CD14-positive monocyte (primary cell): ENCODE results near the gene GNB3. TPM values are rescaled to one million over a fixed set of nuclear protein-coding genes. Genes with fewer than 3 reads are reported as not detected.
"Not testable (repeated sequence)": the region's sequence is repeated elsewhere in the genome, so short reads cannot be mapped to it uniquely, and the experiment has no call there.

Source experiments
- DNase-seq, 3 donors: peaks; one replicate each; pipeline ENCODE4 v3.0.0-alpha.2; 2011 to 2022
- H2AFZ ChIP-seq: 2 replicates; pipeline ENCODE4 v1.6.0; 2012; ENCODE audit warnings: mild to moderate bottlenecking, low read depth, low read length, inconsistent platforms; ENCODE audit not compliant: insufficient read depth, poor library complexity, severe bottlenecking
- H3K27ac ChIP-seq, 2 donors: 1 replicate in 1 of 2; 2 replicates in 1 of 2; pipeline ENCODE4 v1.5.1; 2012 to 2013; ENCODE audit warnings: low read length in 2 of 2, control low read depth in 1 of 2, inconsistent platforms in 1 of 2, low read depth in 1 of 2, mild to moderate bottlenecking in 1 of 2
- H3K27me3 ChIP-seq, 2 donors: one replicate each; pipeline versions ENCODE4 v1.6.0 to v1.6.1; 2011 to 2013; ENCODE audit warnings: low read length in 2 of 2; ENCODE audit not compliant: control insufficient read depth in 2 of 2, insufficient read depth in 2 of 2
- H3K36me3 ChIP-seq, 2 donors: replicated peaks in 1 of 2; 1 replicate in 1 of 2; 2 replicates in 1 of 2; pipeline versions ENCODE4 v1.5.1 to v1.6.1; 2012 to 2013; ENCODE audit warnings: low read length in 2 of 2, control low read depth in 1 of 2, inconsistent platforms in 1 of 2, mild to moderate bottlenecking in 1 of 2; ENCODE audit not compliant: insufficient read depth in 2 of 2, control insufficient read depth in 1 of 2
- H3K4me1 ChIP-seq, 2 donors: 1 replicate in 1 of 2; 2 replicates in 1 of 2; pipeline versions ENCODE4 v1.5.1 to v1.6.1; 2012 to 2013; ENCODE audit warnings: low read length in 2 of 2, control low read depth in 1 of 2, inconsistent platforms in 1 of 2, mild to moderate bottlenecking in 1 of 2, moderate library complexity in 1 of 2; ENCODE audit not compliant: insufficient read depth in 2 of 2, control insufficient read depth in 1 of 2
- H3K4me2 ChIP-seq: replicated peaks from 2 replicates; pipeline ENCODE3; 2012; ENCODE audit warnings: low read length, moderate library complexity, mild to moderate bottlenecking; ENCODE audit not compliant: poor library complexity, severe bottlenecking; ENCODE audit errors: extremely low read depth
- H3K4me3 ChIP-seq, 3 experiments: fragments of 200-600 bp in 1 of 3; sonication (generic) in 1 of 3; replicated peaks in 1 of 3; 1 replicate in 2 of 3; 2 replicates in 1 of 3; pipeline ENCODE4 v1.5.1; 2011 to 2013; ENCODE audit warnings: low read length in 3 of 3, mild to moderate bottlenecking in 3 of 3, control low read depth in 2 of 3, low read depth in 2 of 3, inconsistent platforms in 1 of 3, moderate library complexity in 1 of 3
- H3K79me2 ChIP-seq: 2 replicates; pipeline ENCODE4 v1.6.0; 2012; ENCODE audit warnings: mild to moderate bottlenecking, control low read depth, inconsistent platforms, low read length, moderate library complexity; ENCODE audit not compliant: insufficient read depth
- H3K9ac ChIP-seq: 2 replicates; pipeline ENCODE4 v1.6.0; 2017; ENCODE audit warnings: low read length, mild to moderate bottlenecking; ENCODE audit not compliant: insufficient read depth, poor library complexity, severe bottlenecking
- H3K9me3 ChIP-seq, 2 donors: replicated peaks in 1 of 2; 1 replicate in 1 of 2; 2 replicates in 1 of 2; pipeline versions ENCODE4 v1.5.1 to v1.6.1; 2012 to 2013; ENCODE audit warnings: low read length in 2 of 2, control low read depth in 1 of 2; ENCODE audit not compliant: control insufficient read depth in 1 of 2, insufficient read depth in 1 of 2
- H4K20me1 ChIP-seq: 2 replicates; pipeline ENCODE4 v1.6.0; 2012; ENCODE audit warnings: mild to moderate bottlenecking, low read length, control low read depth, moderate library complexity; ENCODE audit not compliant: insufficient read depth
- H3K27ac Mint-ChIP-seq, 7 donors: one replicate each; pipeline ENCODE4 v1.8.0; 2020; ENCODE audit warnings: mild to moderate bottlenecking in 7 of 7, mixed read lengths in 7 of 7, moderate library complexity in 6 of 7, inconsistent platforms in 2 of 7
- H3K27me3 Mint-ChIP-seq, 3 donors: one replicate each; pipeline ENCODE4 v1.8.0; 2021 to 2022; ENCODE audit warnings: low read depth in 3 of 3, mild to moderate bottlenecking in 3 of 3, mixed read lengths in 3 of 3, moderate library complexity in 3 of 3, inconsistent platforms in 1 of 3
- H3K36me3 Mint-ChIP-seq, 2 donors: one replicate each; pipeline ENCODE4 v1.8.0; 2020; ENCODE audit warnings: mixed read lengths in 2 of 2, inconsistent platforms in 1 of 2, mild to moderate bottlenecking in 1 of 2
- H3K4me1 Mint-ChIP-seq: one replicate; pipeline ENCODE4 v1.8.0; 2020; ENCODE audit warnings: mild to moderate bottlenecking, mixed read lengths
- H3K4me3 Mint-ChIP-seq, 2 donors: one replicate each; pipeline ENCODE4 v1.8.0; 2020; ENCODE audit warnings: mild to moderate bottlenecking in 2 of 2, mixed read lengths in 2 of 2, moderate library complexity in 1 of 2
- H3K9me3 Mint-ChIP-seq, 7 donors: one replicate each; pipeline ENCODE4 v1.8.0; 2020 to 2022; ENCODE audit warnings: mixed read lengths in 7 of 7, mild to moderate bottlenecking in 6 of 7, moderate library complexity in 6 of 7, inconsistent platforms in 2 of 7
- WGBS: methylation state at CpG from one replicate; pipeline ENCODE4 v1.1.5; 2013; ENCODE audit warnings: missing lambda C conversion rate; ENCODE audit not compliant: insufficient coverage; 5-methylcytosine and 5-hydroxymethylcytosine counted together
- intact Hi-C, 2 donors: fragments of 100-400 bp; cut with micrococcal nuclease; formaldehyde crosslinking; loops; one replicate each; pipeline versions ENCODE4 v1.15.0 to v1.15.1; 2023
- polyA plus RNA-seq, 3 donors: library from polyadenylated mRNA; depleted of rRNA in 1 of 3; unstranded in 2 of 3; stranded (reverse) in 1 of 3; fragments of 300-500 nt in 2 of 3; fragments of >200 nt in 1 of 3; fragmentation: Illumina TruSeq in 2 of 3; gene quantifications; 1 replicate in 2 of 3; 2 replicates in 1 of 3; pipeline ENCODE4 v1.2.3, GENCODE V29; 2012 to 2021
- TF ChIP-seq, protein P1 (sequence below): fragments of 200-600 bp; IDR thresholded peaks from one replicate; pipeline ENCODE4 v1.8.0; 2022; ENCODE audit warnings: antibody characterized with exemption, mild to moderate bottlenecking

Gene GNB3
- polyA plus RNA-seq, 3 donors, result 0.31 TPM; not detected in 2

DNA sequence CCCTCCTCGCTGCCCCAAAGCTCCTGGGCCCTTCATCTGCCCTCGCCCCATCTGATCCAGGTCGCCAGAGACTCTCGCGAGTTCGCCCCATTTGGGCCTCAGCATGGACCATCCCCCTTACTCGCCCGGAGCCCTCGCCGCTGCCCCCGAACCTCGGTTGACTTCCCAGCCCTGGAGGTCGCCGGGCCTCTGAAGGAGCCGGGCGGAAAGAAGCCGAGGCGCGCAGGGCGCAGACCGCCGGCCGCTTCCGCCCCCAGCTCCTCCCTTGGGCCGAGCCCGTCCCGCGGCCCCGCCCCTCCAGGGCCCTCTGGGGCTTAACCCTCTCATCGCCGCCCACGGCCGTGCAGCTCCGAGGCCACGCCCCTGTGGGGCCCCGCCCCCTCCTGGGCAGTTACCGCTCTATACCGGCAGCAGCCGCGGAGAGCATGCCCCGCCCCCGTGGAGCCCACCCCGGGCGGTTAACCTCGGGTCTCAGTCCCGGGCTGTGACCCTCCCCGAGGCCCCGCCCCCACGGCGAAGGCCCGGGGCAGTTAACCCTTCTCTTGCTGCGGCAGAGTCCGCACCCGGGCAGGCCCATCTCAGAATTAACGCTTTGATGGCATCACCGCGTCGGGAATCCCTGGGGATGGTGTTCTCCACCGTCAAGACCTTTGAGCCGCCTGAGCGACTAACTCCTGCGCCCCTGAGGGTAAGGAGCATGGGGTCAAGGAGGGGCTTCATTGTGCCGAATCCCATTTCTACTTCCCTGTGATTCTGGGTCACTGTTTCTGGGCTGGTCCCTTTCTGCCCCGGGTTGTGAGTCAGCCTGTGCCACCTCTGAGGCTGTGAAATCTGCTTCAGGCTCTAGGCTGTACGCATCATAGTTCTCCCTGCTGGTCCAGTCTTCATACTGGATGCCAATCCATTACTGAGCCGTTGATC is 32.6 kb downstream of the GNB3 start, which contains the start of gene SPSB2:
Gene SPSB2, minus strand, starts transcription at position 210 of the 921 bp plus-strand sequence. CDS start 402 bp downstream, outside the sequence.
- under 1% methylated on average over 61 of the region's 66 CpGs for WGBS
- Histone ChIP-seq H3K4me2 (peak within 1 kb of the TSS; percentile 96), H3K4me3 (peak within 1 kb of the TSS; percentile 62 to 92 (median 87)), H3K4me1 (peaks cover 36 to 58% of the 10 kb centered on the region in 2 donors), H4K20me1 (peaks cover 47% of the 10 kb centered on the region), H3K79me2 (peaks cover 52% of the 10 kb centered on the region), H3K36me3 (peaks cover 20 to 28% of the 10 kb centered on the region in 2 donors), H3K27me3 (no peaks in the 10 kb centered on the region), H2AFZ (peak within 1 kb of the TSS; percentile 90), H3K9ac (peak within 1 kb of the TSS; percentile 81), H3K9me3 (no peaks in the 10 kb centered on the region), H3K27ac (peak within 1 kb of the TSS; percentile 81 to 95)
- peak; percentile 92 to 95 (median 93) for DNase-seq
- H3K27me3 Mint-ChIP-seq, result peaks cover 0 to 3% (median 0%) of the 10 kb centered on the region in 3 donors
- no peaks in the 10 kb centered on the region for H3K9me3 Mint-ChIP-seq
- intact Hi-C loops, result loop anchor here (1.0 to 5.0 kb wide), 6 partner anchors 17 to 89 kb away; partner anchors contain the start of genes C12orf57 (in 1 of the 2), LRRC23 (in 1 of the 2) and RNU7-1 (in 1 of the 2)
- peak within 1 kb of the TSS; percentile 87 to 92 for H3K4me3 Mint-ChIP-seq
- TF ChIP-seq, protein P1, sequence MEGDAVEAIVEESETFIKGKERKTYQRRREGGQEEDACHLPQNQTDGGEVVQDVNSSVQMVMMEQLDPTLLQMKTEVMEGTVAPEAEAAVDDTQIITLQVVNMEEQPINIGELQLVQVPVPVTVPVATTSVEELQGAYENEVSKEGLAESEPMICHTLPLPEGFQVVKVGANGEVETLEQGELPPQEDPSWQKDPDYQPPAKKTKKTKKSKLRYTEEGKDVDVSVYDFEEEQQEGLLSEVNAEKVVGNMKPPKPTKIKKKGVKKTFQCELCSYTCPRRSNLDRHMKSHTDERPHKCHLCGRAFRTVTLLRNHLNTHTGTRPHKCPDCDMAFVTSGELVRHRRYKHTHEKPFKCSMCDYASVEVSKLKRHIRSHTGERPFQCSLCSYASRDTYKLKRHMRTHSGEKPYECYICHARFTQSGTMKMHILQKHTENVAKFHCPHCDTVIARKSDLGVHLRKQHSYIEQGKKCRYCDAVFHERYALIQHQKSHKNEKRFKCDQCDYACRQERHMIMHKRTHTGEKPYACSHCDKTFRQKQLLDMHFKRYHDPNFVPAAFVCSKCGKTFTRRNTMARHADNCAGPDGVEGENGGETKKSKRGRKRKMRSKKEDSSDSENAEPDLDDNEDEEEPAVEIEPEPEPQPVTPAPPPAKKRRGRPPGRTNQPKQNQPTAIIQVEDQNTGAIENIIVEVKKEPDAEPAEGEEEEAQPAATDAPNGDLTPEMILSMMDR, result no peak
- H3K27ac Mint-ChIP-seq, result peak within 1 kb of the TSS; percentile 84 to 95 (median 94)
- peaks cover 57% of the 10 kb centered on the region for H3K4me1 Mint-ChIP-seq
- peaks cover 34 to 48% of the 10 kb centered on the region in 2 donors for H3K36me3 Mint-ChIP-seq

DNA sequence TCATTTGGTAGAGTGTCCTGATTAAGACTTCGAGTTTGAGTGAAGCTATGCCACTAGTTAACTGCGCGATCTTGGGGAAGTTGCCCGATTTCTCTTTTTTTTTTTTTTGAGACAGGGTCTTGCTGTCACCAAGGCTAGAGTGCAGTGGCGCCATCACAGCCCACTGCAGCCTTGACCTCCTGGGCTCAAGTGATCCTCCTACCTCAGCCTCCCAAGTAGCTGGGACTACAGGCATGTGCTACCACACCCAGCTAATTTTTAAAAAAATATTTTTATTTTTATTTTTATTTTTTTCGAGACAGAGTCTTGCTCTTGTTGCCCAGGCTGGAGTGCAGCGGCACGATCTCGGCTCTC is 33.3 kb downstream of the GNB3 start:
- peak overlapping the region; percentile 84 to 95 (median 94) for H3K27ac Mint-ChIP-seq
- H3K36me3 Mint-ChIP-seq, result peaks cover 35 to 43% of the 10 kb centered on the region in 2 donors
- peaks cover 45% of the 10 kb centered on the region for H3K79me2 ChIP-seq
- peak overlapping the region; percentile 62 to 92 (median 87) for H3K4me3 ChIP-seq
- peaks cover 20 to 28% of the 10 kb centered on the region in 2 donors for H3K36me3 ChIP-seq
- H4K20me1 ChIP-seq, result peaks cover 41% of the 10 kb centered on the region
- H3K4me2 ChIP-seq, result peak overlapping the region; percentile 96
- H3K27me3 Mint-ChIP-seq, H3K9me3 ChIP-seq, DNase-seq, H3K9me3 Mint-ChIP-seq, H3K27me3 ChIP-seq: not testable (repeated sequence)
- peak overlapping the region; percentile 81 for H3K9ac ChIP-seq
- WGBS, result 36% methylated on average over 7 of the region's 9 CpGs
- intact Hi-C loops, result loop anchor here (5.0 kb wide), 3 partner anchors 33 to 88 kb away; partner anchors contain the start of genes C12orf57 (in 1 of the 2) and RNU7-1 (in 1 of the 2)
- peak overlapping the region; percentile 87 to 90 for H3K4me3 Mint-ChIP-seq
- H3K4me1 Mint-ChIP-seq, result peaks cover 50% of the 10 kb centered on the region
- H3K27ac ChIP-seq, result peak overlapping the region; percentile 81 to 95
- peak overlapping the region; percentile 90 for H2AFZ ChIP-seq
- H3K4me1 ChIP-seq, result peaks cover 30 to 52% of the 10 kb centered on the region in 2 donors

DNA sequence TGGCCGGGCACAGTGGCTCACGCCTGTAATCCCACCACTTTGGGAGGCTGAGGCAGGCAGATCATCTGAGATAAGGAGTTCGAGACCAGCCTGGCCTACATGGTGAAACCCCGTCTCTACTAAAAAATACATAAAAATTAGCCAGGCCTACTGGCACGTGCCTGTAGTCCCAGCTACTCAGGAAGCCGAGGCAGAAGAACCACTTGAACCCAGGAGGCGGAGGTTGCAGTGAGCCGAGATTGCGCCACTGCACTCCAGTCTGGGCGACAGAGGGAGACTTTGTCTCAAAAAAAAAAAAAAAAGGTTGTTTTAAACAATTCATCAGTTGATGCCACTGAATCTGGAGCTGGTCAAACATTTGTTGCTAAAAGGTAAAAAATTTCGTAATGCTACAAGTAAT is 39.1 kb downstream of the GNB3 start:
- Histone ChIP-seq H3K36me3 (peaks cover 17 to 33% of the 10 kb centered on the region in 2 donors), H3K27ac (peak overlapping the region in 1 of 2 donors; percentile 28)
- H3K4me2 ChIP-seq, H3K9ac ChIP-seq, H3K27me3 ChIP-seq, H2AFZ ChIP-seq, H3K4me3 ChIP-seq, intact Hi-C loops, H3K4me1 ChIP-seq, DNase-seq, H3K9me3 ChIP-seq, H3K27me3 Mint-ChIP-seq, H3K4me3 Mint-ChIP-seq, H3K79me2 ChIP-seq, H3K9me3 Mint-ChIP-seq, H4K20me1 ChIP-seq: not testable (repeated sequence)
- 32% methylated on average over 8 of the region's 11 CpGs for WGBS
- H3K36me3 Mint-ChIP-seq, result peaks cover 37 to 45% of the 10 kb centered on the region in 2 donors
- H3K27ac Mint-ChIP-seq, result peak overlapping the region in 4 of 7 donors; percentile 55 to 82 (median 70)
- H3K4me1 Mint-ChIP-seq, result peaks cover 12% of the 10 kb centered on the region
